Heart right ventricle (tissue), 16 donors: ENCODE measurements around the gene SPEN. TPM values are rescaled to one million over a fixed set of nuclear protein-coding genes. Genes with fewer than 3 reads are reported as not detected.

Experiments
- ATAC-seq, 8 donors: fragments of 200-7000 bp; cut with Tn5 transposase; one replicate each; pipeline ENCODE4 v1.9.1; 2020; ENCODE audit warnings: mild to moderate bottlenecking in 8 of 8, moderate library complexity in 8 of 8, moderate number of reproducible peaks in 1 of 8
- DNase-seq, 2 donors: peaks; one replicate each; pipeline ENCODE4 v3.0.0-alpha.2; 2020
- H3K27ac ChIP-seq, 10 donors: fragments of 200-600 bp; sonication (generic) in 2 of 10; one replicate each; pipeline versions ENCODE4 v1.5.0 to v1.8.0; 2020 to 2022; ENCODE audit warnings: mild to moderate bottlenecking in 3 of 10
- H3K27me3 ChIP-seq, 7 donors: fragments of 200-600 bp; one replicate each; pipeline ENCODE4 v1.8.0; 2021 to 2022; ENCODE audit warnings: mild to moderate bottlenecking in 2 of 7
- H3K36me3 ChIP-seq, 9 donors: fragments of 200-600 bp; sonication (generic) in 1 of 9; one replicate each; pipeline versions ENCODE4 v1.5.0 to v1.8.0; 2020 to 2022; ENCODE audit warnings: mild to moderate bottlenecking in 2 of 9
- H3K4me1 ChIP-seq, 9 donors: fragments of 200-600 bp; sonication (generic) in 1 of 9; one replicate each; pipeline versions ENCODE4 v1.5.0 to v1.8.0; 2020 to 2022; ENCODE audit warnings: mild to moderate bottlenecking in 4 of 9
- H3K4me3 ChIP-seq, 10 donors: fragments of 200-600 bp; sonication (generic) in 2 of 10; one replicate each; pipeline versions ENCODE4 v1.5.0 to v1.8.0; 2020 to 2022; ENCODE audit warnings: mild to moderate bottlenecking in 7 of 10, moderate library complexity in 2 of 10
- H3K9me3 ChIP-seq, 11 donors: fragments of 200-600 bp in 10 of 11; sonication (generic) in 2 of 11; one replicate each; pipeline versions ENCODE4 v1.5.0 to v1.8.0; 2013 to 2022; ENCODE audit warnings: mild to moderate bottlenecking in 2 of 11, control low read depth in 1 of 11, moderate library complexity in 1 of 11
- CTCF ChIP-seq, 9 donors: fragments of 200-600 bp; sonication (generic) in 2 of 9; IDR thresholded peaks; one replicate each; pipeline versions ENCODE4 v1.5.0 to v1.8.0; 2021 to 2022; ENCODE audit warnings: antibody characterized with exemption in 9 of 9, mild to moderate bottlenecking in 5 of 9, moderate library complexity in 1 of 9
- WGBS, 2 donors: extraction: QIAGEN DNeasy Blood & Tissue Kit; methylation state at CpG; one replicate each; pipeline ENCODE4 v1.1.7; 2013; ENCODE audit warnings: inconsistent platforms in 1 of 2; 5-methylcytosine and 5-hydroxymethylcytosine counted together
- intact Hi-C, 10 donors: fragments of 100-400 bp; cut with DNase I; formaldehyde crosslinking; loops; one replicate each; pipeline versions ENCODE4 v1.11.1 to v1.14.2; 2022
- polyA plus RNA-seq, 2 donors: library from polyadenylated mRNA; stranded (reverse); fragments of 200-250 nt; gene quantifications; one replicate each; pipeline ENCODE4 v1.2.3, GENCODE V29; 2013
- total RNA-seq, 10 donors: library from RNA; stranded (reverse); fragmentation: NEBNext Ultra II Directional in 3 of 10; extraction: Animal tissue kit (Norgen Biotek cat#: 25700) in 3 of 10; gene quantifications; one replicate each; pipeline versions ENCODE4 v1.2.1 to v1.2.4, GENCODE V29; 2021 to 2023
- donor health status: Arrhythmogenic right ventricular cardiomyopathy.
- donor health status: ischemic (EF 13 %, LVEDD 7.1; RV severe dilation, severe dysfunction).
- donor health status: healthy with polysubstance abuse.
- donor health status: DM: no; HTN: yes; CAD: no.
- donor health status: DM: no; HTN: no; CAD: no.
- donor health status: ischemic (EF 25% LVEDD 6.9; RV normal size, moderate dysfunction).
- donor health status: ischemic (EF 25% LVEDD 5.7; RV mildly dilated, moderate dysfunction).
- donor health status: healthy.
- donor health status: DM: yes; HTN: yes; CAD: no.
- donor health status: Ischemic cardiomyopathy.
- donor health status: ischemic (EF 35%, LVEDD 5.7; RV mildly dilated, moderate dysfunction).
- donor health status: nonischemic (EF 11% LVEDD 7.7; RV severe dilation, severe dysfunction).
- donor health status: DM: yes; HTN: yes; CAD: no.
- donor health status: PGD.
- donor health status: ischemic (EF 29% LVEDD 5.4; RV normal size, mild dysfunction).
- donor health status: nonischemic (EF 23%, LVEDD 6.1; RV moderate dilation, normal function).

SPEN gene
- total and polyA plus RNA-seq, 12 donors, result 11.2 to 34.4 (median 27.1) TPM

- intact Hi-C loops, result no loop called here
- Histone ChIP-seq H3K4me3 (no peak overlapping the region), H3K27ac (peak overlapping the region in 2 of 10 donors; percentile 36 to 50), H3K36me3 (peaks cover 0 to 7% (median 0%) of the 10 kb centered on the region in 9 donors), H3K27me3 (no peaks in the 10 kb centered on the region), H3K4me1 (peaks cover 24 to 88% (median 70%) of the 10 kb centered on the region in 9 donors), H3K9me3 (no peaks in the 10 kb centered on the region)
- 98 to 100% methylated on average over 2 of the region's 2 CpGs for WGBS, 2 donors
- DNase-seq (no peak), ATAC-seq (no peak)
- TF ChIP-seq CTCF (IDR thresholded peaks at IDR 0.05), result no peak
These were observed 108.0 kb downstream of the SPEN start for GRCh38 chr1:15955552-15955951.

DNA sequence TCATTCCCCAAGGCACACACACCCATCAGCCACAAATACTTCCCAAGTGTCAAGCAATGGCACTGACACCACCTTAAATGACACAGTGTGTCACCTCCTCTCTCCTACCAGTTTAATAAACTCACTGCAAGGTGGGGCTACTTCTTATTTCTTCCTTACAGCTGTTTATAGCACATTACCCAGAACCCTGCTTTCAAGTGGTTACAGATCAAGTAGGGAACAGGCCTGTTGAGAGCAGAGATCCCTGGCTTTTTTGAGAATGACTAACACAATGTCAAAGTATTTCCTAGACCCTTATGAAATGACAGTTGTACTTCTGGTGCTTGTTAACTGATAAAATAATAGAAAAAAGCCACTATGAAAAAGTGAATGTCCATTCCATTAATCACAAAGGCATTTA lies 108.6 kb downstream of the SPEN start:
- peak overlapping the region in 3 of 10 donors; percentile 36 to 50 (median 39) for H3K27ac ChIP-seq
- H3K4me1 ChIP-seq, result peaks cover 18 to 84% (median 64%) of the 10 kb centered on the region in 9 donors
- peak in 2 of 8 donors; percentile 19 to 60 for ATAC-seq
- intact Hi-C loops, result no loop called here
- peaks cover 0 to 7% (median 0%) of the 10 kb centered on the region in 9 donors for H3K36me3 ChIP-seq
- no peak for DNase-seq
- TF ChIP-seq CTCF (IDR thresholded peaks at IDR 0.05), result no peak
- H3K9me3 ChIP-seq, result no peaks in the 10 kb centered on the region
- no peak overlapping the region for H3K4me3 ChIP-seq
- no peaks in the 10 kb centered on the region for H3K27me3 ChIP-seq

DNA sequence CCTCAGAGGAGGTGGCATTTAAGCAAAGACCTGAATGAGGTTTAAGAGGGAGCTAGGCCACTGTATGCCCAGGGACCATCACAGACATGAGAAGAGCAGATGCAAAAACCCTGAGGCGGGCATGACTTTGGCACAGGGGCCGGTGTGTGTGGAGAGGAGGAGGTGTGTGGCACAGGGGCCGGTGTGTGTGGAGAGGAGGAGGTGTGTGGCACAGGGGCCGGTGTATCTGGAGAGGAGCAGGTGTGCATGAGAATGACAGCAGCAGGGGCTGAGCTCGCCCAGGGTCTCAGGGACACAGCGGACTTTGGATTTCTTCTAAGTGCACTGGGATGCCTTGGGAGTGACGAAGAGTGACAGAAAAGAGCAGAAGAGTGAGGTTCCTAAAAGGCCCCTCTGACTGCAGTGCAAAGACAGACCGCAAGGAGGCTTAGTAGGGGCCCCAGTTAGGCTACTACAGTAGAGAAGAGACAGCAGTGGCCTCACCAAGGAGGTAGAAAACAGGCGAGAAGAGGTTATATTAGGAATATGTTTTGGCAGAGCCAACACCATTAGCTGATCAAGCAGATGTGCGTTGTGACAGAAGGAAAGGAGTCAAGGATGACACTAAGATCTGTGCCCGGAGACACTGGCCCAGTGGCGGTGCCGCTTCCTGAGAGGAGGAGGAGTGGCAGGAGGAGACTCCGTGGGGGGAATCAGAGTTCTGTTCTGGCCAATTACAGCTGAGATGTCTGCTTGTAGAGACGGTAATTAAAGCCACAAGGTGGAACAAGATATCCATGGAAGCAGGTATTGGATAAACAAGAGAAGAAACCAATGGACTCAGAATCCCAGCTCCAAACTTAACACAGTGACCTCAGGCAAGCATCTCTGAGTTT lies 110.0 kb downstream of the SPEN start:
- intact Hi-C loops, result no loop called here
- Histone ChIP-seq H3K4me3 (no peak overlapping the region), H3K27ac (no peak overlapping the region), H3K4me1 (peaks cover 14 to 71% (median 50%) of the 10 kb centered on the region in 9 donors), H3K9me3 (no peaks in the 10 kb centered on the region), H3K36me3 (peaks cover 0 to 16% (median 0%) of the 10 kb centered on the region in 9 donors), H3K27me3 (no peaks in the 10 kb centered on the region)
- peak in 1 of 9 donors; percentile 9 for TF ChIP-seq CTCF (IDR thresholded peaks at IDR 0.05)
- 87% methylated on average over 15 of the region's 15 CpGs for WGBS, 2 donors
- DNase-seq (no peak), ATAC-seq (no peak)

GRCh38 chr1:15958111-15958510 lies 110.6 kb downstream of the SPEN start:
- Histone ChIP-seq H3K27ac (peak overlapping the region in 1 of 10 donors; percentile 47), H3K27me3 (no peaks in the 10 kb centered on the region), H3K4me3 (no peak overlapping the region), H3K9me3 (no peaks in the 10 kb centered on the region), H3K36me3 (peaks cover 0 to 19% (median 0%) of the 10 kb centered on the region in 9 donors), H3K4me1 (peaks cover 12 to 70% (median 44%) of the 10 kb centered on the region in 9 donors)
- ATAC-seq (no peak), DNase-seq (no peak)
- intact Hi-C loops, result no loop called here
- WGBS, 2 donors, result 64 to 69% methylated on average over 5 of the region's 5 CpGs
- no peak for TF ChIP-seq CTCF (IDR thresholded peaks at IDR 0.05)
